ENCODE measurements around the gene TOP1.

The TOP1 gene

DNA sequence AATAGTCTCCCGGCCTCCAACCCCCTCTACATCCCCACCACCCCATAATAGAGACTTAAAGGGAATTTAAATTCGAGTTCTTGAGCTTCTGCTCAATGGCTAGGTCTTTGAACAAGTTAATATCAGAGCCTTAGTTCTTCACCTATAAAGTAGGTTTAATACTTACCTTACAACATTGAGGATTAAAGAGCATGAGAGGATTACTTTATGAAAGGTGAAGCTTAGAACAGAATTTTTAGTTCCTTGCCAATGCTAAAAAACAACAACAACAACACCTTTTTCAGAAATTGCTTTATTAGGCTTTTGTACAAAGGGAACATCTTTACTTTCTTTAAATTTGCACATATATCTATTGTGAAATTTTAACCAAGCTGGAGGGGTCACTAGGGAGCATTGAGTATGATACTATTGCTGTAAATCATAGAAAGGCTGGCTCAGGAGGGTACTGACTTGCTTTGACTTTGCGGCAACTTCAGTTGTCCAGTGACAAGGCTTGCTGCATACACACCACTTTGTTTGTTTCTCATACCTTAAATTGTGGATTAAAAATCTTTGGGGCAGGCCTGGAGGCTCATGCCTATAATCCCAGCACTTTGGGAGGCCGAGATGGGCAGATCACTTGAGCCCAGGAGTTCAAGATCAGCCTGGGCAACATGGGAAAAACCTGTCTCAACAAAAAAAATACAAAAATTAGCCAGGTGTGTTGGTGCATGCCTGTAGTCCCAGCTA, 9.7 kb downstream of the TOP1 start:
- DNase-seq (ENCODE audit: low read depth): no peak

DNA sequence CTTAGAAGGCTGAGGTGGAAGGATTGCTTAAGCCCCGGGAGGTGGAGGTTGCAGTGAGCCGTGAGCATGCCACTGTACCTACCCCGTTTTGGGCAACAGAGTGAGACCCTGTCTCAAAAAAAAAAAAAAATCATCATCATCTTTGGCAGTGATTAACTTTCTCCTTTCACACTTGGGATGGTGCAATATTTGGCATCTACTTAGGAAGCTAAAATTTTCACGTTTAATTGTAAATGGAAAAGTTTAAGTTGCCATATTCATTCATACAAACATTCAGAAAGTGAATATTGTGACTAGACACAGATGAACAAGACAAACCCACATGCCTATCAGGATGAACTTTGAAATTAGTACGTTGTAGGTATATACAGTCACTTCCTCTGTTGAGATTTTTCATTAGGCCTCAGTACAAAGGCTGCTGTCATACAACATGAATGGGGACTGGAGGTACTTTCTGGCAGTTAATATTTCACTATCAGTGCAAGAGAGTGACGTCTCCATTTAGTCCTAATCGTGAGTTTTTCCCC, 10.3 kb downstream of the TOP1 start:
- no peak for DNase-seq (ENCODE audit: low read depth)

DNA sequence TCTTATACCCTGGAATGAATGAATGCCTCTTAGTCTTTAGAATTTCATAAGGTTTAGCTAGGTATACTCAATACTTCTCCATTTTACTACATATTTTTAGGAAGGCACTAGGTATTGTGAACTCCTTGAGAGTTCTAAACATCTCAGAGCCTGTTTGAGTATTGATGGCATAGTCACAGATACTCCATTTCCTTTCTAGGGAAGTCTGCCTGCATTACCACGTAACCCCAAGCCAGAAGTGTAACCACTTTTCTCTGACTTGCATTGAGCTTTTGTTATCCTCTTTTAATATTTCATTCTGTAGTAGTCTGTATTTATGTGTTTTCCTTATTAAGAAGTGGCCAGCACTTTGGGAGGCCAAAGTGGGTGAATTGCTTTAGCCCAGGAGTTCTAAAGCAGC, 12.2 kb downstream of the TOP1 start:
- no peak for DNase-seq (ENCODE audit: low read depth)

DNA sequence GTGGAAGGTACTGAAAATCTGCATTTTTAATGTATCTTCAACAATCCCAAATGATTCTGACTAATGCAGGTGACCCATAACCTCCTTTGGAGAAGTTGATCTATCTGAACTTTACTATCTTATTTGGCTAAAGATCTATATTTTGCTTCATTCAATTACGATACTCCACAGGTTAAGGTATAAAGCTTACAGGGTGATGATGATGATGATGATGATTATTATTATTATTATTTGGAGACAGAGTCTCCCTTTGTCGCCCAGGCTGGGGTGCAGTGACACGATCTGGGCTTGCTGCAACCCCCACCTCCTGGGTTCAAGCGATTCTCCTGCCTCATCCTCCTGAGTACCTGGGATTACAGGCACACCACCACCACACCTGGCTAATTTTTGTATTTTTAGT, 13.1 kb downstream of the TOP1 start:
- no peak for DNase-seq (ENCODE audit: low read depth)

DNA sequence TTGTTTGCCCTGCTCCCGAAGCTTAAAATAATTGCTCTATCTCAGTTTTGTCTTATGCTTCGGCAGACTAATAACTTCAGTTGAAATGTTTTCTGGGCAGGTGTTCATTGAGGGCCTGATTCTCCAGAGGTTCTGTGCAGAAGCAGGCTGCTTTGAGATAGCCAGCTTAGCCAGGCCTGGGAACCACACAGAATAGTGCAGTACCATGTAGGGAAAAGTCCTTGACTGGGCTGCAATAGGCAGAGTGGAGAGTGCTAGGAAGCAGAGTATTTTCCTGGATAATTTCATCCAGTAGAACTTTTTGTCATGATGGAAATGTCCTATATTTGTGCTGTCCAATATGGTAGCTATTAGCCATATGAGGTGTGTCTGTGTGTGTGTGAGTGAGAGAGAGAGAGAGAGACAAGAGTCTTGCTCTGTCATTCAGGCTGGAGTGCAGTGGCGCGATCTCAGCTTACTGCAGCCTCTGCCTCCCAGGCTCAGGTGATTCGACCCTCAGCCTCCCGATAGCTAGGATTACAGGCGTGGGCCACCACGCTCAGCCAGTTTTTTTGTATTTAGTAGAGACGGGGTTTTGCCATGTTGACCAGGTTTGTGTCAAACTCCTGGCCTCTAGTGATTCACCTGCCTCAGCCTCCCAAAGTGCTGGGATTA, 15.9 kb downstream of the TOP1 start:
- DNase-seq (ENCODE audit: low read depth): no peak

DNA sequence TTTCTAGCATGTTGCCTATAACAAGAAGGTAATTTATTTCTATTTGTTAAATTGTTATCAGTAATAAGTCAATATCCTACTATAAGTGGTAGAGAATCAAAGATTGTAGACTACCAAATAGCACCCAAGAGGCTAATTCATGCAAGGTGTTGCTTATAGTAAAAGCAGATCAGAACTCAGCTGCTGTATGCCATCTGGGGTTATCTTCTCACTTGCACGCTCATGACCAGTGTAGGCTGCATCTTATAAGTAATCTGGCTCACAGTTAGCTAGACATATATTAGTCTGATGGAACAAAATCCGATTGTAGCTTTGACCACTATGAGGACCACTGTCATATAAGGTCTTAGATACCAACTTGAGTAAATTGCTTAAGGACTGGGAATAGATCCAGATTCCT, 17.0 kb downstream of the TOP1 start:
- DNase-seq (ENCODE audit: low read depth): no peak

DNA sequence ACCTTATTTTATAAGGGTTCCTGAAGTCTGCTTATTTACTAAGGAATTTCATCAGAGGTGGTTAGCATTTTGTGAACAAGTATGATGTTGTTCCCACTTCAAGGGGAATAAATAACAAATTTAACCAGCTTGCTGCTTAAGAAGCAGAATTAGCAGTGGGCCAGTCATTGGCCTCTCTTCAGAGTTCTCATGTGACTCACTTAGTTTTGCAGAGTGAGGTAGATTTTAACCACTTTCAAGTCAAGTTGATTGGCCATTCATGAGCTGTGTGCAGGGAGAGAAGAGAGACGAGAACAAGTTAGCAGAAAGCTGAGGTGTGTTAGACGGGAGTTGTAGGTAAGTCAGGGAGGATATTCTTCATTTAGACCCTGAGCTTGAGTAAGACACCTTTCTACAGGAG, 18.1 kb downstream of the TOP1 start:
- no peak for DNase-seq (ENCODE audit: low read depth)

DNA sequence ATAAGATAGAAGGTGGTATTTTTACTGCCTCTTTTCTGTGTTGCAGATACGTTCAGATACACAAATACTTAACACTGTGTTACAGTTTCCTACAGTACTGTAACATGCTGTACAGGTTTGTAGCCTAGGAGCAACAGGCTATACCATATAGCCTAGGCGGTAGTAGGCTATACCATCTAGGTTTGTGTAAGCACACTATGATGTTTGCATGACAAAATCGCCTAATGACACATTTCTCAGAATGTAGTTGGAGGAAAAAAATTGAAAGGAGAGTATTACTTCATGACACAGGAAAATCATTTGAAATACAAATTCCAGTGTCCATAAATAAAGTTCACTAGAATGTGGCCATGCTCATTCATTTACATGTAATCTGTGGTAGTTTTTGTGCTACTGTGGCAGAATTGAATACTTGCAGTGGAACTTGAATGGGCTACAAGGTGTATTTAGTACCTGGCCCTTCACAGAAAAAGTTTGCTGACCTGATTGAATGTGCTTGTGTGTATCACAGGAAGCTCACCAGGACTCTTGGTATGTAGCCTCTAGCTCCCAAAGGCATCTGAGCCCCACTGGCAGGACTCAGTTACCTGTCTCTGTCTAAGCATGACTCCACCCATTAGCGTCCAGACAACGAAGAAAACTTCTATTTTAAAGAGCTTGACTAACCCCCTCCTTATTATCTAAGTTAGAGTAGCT, 18.8 kb downstream of the TOP1 start:
- DNase-seq (ENCODE audit: low read depth): no peak

DNA sequence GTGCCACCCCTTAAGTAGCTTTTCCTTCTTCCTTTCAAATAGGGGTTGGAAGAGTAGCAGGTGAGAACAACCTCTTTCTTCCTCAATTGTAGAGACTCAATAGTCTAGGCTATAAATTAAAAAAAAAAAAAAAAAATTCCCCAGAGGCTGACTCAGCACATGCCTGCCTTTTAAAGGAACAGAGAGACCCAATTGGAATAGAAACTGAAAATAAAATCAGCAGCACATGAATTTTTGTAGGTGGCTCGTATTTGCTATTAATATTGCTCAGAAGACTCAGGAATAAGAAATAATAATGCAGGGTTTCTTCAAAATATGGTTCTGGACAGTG, 19.3 kb downstream of the TOP1 start:
- DNase-seq (ENCODE audit: low read depth): no peak

DNA sequence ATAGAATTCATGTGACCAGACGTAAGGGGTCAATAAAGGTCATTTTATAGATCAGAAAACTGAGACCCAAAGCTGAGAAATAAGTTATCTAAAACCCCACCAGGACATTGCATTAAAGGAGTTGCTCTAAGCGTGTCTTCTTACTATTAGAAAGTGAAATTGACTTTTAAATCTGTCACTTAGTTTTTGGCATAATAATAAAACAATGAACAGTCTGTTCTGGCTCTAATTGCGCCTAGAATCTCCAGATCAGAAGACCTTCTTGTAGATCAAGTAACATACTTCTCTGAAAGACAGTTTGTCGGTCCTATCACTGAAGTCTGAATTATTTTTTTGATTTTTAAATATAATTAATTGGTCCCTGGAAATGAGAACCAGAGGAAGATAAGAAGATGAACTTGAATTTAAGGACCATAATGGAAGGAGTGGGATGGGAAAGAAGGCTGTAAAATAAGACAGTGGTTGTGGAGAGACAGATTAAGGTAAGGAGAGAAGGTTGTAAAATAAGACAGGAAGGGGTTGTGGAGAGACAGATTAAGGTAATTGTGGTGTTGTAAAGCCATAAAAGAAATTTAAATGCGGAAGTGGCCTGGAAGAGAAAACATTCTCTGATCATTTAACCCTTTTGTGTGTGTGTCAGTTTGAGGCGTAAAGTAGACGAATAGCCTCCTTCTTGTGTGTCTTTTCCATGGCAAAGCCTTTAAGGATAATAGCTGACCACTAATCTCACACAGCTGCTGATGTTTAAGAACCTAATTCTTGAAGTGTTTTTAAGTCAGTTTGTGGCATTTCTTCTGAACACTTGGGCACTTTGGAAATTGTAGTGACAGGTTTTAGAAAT, 20.1 kb downstream of the TOP1 start:
- DNase-seq (ENCODE audit: low read depth): no peak

DNA sequence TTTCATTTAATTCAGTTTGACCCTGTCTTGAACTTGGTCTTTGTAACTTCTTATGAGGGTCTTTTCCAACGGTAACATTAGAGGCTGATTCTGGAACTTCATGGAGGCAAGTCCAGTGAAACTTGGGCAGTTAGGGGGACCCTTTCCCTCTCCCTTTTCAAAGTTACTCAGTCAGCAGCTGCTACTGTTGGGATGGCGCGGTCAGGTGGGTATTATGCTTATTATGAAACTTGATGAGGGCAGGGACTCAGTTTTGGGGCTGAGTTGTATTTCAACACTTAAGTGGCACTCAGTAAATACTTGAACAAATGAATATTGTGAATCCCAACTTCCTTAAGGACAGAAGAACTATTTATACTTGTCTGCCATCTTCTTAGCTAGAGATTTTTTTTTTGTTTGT, 20.8 kb downstream of the TOP1 start:
- DNase-seq (ENCODE audit: low read depth): no peak

DNA sequence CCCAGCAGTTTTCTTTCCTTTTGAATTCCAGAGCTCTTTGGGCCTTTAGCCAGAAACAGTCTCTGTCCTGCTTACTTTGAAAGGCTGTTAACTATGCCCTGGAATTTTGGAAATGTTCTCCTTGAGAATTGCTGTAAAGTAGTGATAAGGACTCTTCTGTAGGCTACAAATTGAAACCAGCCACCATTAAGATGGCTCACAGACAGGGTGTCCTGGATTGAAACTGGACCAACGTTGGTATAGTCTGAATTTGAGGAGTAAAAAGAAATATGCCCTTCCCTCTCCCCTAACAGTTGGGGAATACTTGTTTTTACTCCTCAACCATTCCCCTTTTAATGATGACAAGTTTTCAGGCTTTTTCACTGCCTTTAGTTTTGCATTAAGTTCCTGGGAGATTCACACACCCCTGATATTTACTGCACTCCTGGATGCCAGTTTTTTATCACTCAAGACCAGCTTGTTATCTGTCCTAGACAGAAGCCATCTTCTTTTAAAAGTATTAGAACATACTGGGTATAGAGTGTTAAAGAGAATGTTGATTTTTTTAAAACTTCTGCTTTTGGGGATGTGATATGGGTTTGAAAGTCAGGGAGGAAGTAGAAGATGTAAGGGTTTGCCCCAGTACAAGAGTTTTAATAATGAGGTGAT, 21.9 kb downstream of the TOP1 start:
- DNase-seq (ENCODE audit: low read depth): no peak

DNA sequence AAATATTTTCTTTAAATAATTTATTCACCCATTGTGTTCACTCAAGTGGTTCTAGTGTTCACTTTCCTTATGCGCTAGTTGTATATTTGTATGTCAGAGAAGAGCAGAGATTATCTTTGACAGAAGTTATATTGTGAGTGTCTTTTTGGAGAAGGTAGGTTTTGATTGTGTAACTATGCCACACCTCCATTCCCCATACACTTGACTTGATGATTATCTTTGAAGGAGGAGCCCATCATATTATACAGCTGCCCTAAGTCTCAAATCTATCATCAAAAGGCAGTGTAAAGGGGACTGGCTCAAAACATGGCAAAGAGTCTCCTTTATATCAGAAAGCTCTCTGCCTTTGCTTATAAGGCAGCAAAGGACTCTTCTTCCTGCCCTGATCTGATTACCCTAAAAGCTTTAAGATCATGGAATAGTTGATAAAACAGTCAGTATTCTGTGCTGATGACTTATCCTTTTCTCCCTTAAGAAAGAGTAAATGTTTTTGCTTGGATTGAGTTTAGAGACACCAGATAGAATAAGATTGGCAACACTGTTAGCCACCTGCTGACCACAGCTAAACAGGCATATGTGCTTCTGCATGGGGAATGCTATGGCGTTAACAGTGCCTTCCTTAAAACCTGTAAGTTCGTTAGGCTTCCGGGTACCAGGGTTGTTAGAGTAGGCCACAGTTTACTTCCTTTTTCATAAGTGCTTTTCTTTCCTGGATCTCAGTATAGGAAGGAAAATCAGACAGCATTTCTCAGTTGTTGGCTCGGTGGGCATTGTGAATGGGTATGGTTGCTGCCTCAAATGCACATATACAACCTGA, 22.6 kb downstream of the TOP1 start:
- DNase-seq (ENCODE audit: low read depth): no peak

DNA sequence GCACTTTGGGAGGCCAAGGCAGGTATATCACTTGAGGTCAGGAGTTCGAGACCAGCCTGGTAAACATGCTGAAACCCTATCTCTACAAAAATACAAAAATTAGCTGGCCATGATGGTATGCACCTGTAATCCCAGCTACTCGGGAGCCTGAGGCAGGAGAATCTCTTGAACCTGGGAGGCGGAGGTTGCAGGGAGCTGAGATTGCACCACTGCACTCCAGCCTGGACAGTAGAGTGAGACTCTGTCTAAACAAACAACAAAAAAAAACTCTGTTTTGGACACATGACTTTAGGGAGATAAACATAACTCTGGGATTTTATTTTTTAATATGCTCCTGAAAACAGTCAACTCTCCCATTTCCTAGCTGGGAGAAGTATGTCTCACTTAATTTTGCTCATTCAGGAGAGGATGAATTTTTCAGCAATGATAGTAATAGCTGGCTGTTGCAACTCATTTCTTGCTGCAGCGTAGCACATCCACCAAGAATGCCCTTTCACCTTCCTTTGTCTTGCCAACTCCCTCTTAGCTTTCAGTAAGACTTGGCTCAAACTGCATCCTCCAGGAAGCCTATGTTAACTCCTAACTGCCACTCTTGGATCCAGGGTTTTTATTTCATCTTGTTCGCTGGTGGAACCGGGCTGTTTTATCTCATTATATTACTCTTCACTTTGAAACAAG, 24.3 kb downstream of the TOP1 start:
- DNase-seq (ENCODE audit: low read depth): no peak

DNA sequence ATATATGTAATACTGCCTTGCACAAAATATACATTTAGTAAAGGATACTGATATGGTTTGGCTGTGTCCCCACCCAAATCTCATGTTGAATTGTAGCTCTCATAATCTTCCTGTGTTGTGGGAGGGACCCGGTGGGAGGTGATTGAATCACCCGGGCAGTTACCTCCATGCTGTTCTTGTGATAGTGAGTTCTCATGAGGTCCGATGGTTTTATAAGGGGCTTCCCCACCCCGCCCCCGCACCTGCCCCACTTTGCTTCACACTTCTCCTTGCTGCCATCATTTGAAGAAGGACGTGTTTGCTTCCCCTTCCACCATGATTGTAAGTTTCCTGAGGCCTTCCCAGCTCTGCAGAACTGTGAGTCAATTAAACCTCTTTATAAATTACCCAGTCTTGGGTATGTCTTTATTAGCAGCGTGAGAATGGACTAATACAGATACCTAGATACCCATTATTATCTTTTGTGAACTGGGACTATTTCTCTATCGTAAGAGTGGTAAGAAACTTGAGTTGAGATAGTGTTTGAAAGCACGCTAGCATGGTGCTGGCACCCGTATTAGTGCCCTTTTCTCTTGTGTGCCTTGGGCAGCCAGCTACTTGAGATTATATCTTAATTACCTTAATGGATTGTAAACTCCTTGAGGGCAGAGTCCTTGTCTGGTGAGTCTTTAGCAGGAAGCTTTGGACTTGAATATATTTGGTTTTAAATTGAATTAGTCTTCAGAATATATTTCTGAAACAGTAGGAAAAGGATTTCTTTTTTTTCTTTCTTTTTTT, 25.6 kb downstream of the TOP1 start:
- DNase-seq (ENCODE audit: low read depth): no peak

DNA sequence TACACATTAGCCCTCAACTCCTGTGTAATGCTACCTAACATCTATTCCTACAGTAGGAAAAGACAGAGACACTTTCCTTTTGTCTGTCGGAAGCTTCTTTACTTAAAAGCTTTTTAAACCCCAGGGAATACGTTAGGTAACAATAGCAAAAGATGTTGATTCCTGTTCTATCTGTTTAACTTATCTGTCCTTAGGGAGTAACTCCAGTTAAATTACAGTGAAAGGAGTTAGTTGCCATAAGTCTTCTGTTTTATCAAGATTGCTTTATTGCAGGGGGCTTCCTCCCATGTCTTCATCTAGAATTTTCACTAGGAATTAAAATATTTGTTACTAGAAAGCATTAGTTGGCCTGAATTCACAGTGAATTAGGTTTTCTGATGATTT, 26.2 kb downstream of the TOP1 start:
- DNase-seq (ENCODE audit: low read depth): no peak

DNA sequence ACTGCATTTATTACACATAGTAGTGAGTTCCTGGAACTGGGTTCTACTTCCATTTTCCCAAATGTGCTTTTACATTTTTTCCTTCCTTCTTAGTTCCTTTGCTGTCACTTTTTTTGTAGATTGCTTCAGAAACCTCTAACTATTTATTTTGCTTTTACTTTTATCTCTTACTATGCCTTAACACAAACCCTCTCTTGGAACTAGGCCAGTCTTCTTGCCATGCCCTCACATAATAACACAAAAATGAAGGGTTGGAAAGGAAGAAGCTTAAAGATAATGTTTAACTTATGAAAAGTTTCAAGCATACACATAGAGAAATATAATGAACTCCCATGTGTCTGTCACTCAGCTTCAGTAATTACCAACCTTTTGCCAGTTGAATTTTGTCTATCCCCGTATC, 27.1 kb downstream of the TOP1 start:
- DNase-seq (ENCODE audit: low read depth): no peak

DNA sequence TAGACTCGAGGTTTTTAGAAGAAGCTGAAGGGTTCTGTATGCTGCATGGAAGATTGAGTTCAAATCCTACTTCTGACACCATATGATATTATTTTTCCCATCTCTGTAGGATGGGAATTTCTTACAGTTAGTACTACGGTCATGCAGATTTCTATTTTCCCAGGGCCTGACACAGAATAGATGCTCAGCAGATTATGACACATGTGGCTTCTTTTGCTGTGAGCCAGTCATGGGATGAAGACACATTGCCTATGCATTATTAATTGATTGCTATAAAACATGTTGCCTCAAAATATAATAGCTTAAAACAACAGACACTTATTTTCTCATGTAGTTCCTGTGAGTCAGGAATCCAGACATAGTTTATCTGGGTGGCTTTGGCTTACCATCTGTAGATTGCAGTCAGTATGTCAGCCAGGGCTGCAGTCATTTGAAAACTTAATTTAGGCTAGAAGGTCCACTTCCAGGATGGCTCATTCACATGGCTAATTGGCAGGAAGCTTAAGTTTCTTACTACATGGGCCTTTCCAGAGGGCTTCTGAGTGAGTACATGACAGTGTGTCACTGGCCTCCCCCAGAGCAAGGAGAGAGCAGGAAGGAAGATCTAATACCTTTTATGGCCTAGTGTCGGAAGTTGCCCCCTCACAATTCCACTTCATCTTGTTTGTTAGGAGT, 29.5 kb downstream of the TOP1 start:
- DNase-seq (ENCODE audit: low read depth): no peak
